H1 (cell line): ENCODE data around the gene ATXN7L3. TPM values are rescaled to one million over a fixed set of nuclear protein-coding genes. Genes with fewer than 3 reads are reported as not detected.

Experiments
- CTCF ChIA-PET: fragments of 300-600 bp; sonication (Branson Sonifier 250); formaldehyde crosslinking; loops from one replicate; lab custom pipeline; 2021; ENCODE audit not compliant: partially characterized antibody; lab: Charles Lee
- POLR2A ChIA-PET: fragments of 300-600 bp; sonication (Branson Sonifier 250); formaldehyde crosslinking; loops from one replicate; lab custom pipeline; 2021; ENCODE audit warnings: inconsistent platforms; ENCODE audit not compliant: partially characterized antibody; lab: Charles Lee
- DNase-seq, 2 experiments: peaks; one replicate each; pipeline versions ENCODE4 v3.0.0 to v3.0.0-alpha.2; 2010 to 2022; ENCODE audit warnings: low spot score in 2 of 2, low read depth in 1 of 2, mixed read lengths in 1 of 2
- FAIRE-seq: peaks from 2 replicates; lab custom pipeline; 2011; peaks lifted over from hg19 to GRCh38; lab: Jason Lieb, UNC
- H2AFZ ChIP-seq: 2 replicates; pipeline ENCODE4 v1.8.1; 2012; ENCODE audit warnings: low read length, inconsistent platforms
- H2AK5ac ChIP-seq: 2 replicates; pipeline ENCODE4 v1.6.1; 2013; ENCODE audit warnings: low read depth, low read length
- H2BK120ac ChIP-seq: replicated peaks from 2 replicates; pipeline ENCODE3; 2013; ENCODE audit warnings: low read depth, low read length, inconsistent platforms
- H2BK12ac ChIP-seq: 2 replicates; pipeline ENCODE4 v1.6.1; 2013; ENCODE audit warnings: low read depth, low read length
- H2BK15ac ChIP-seq: 2 replicates; pipeline ENCODE4 v1.6.1; 2013; ENCODE audit warnings: low read length
- H2BK20ac ChIP-seq: 2 replicates; pipeline ENCODE4 v1.6.1; 2013; ENCODE audit warnings: low read length
- H2BK5ac ChIP-seq: 2 replicates; pipeline ENCODE4 v1.6.1; 2013; ENCODE audit warnings: low read depth, low read length
- H3K14ac ChIP-seq: 2 replicates; pipeline ENCODE4 v1.6.1; 2013; ENCODE audit warnings: inconsistent platforms; ENCODE audit not compliant: insufficient read length
- H3K18ac ChIP-seq: 2 replicates; pipeline ENCODE4 v1.6.1; 2013; ENCODE audit warnings: low read length; ENCODE audit errors: extremely low read depth
- H3K23ac ChIP-seq: 2 replicates; pipeline ENCODE4 v1.6.1; 2013; ENCODE audit warnings: inconsistent platforms; ENCODE audit not compliant: insufficient read length
- H3K23me2 ChIP-seq: 2 replicates; pipeline ENCODE4 v1.6.1; 2013; ENCODE audit warnings: low read depth, low read length
- H3K27ac ChIP-seq: 2 replicates; pipeline ENCODE4 v1.6.1; 2011; ENCODE audit warnings: low read depth, low read length, inconsistent platforms
- H3K27me3 ChIP-seq, 4 experiments: replicated peaks in 1 of 4; 1 replicate in 1 of 4; 2 replicates in 3 of 4; pipeline versions ENCODE4 v1.6.1 to v1.8.1; 2011 to 2013; ENCODE audit warnings: low read length in 3 of 4, mild to moderate bottlenecking in 3 of 4, inconsistent platforms in 2 of 4, mixed read lengths in 2 of 4, moderate library complexity in 1 of 4; ENCODE audit not compliant: control insufficient read depth in 3 of 4, insufficient read depth in 3 of 4; ENCODE audit errors: extremely low read depth in 1 of 4
- H3K36me3 ChIP-seq, 4 experiments: 2 replicates each; pipeline versions ENCODE4 v1.6.1 to v1.8.1; 2011 to 2013; ENCODE audit warnings: mild to moderate bottlenecking in 4 of 4, low read length in 3 of 4, moderate library complexity in 2 of 4, control low read depth in 1 of 4, inconsistent platforms in 1 of 4; ENCODE audit not compliant: insufficient read depth in 4 of 4, control insufficient read depth in 2 of 4
- H3K4ac ChIP-seq: replicated peaks from 2 replicates; pipeline ENCODE3; 2013; ENCODE audit warnings: low read length, low read depth, mixed read lengths, inconsistent platforms; ENCODE audit not compliant: insufficient read length
- H3K4me1 ChIP-seq, 4 experiments: replicated peaks in 1 of 4; 1 replicate in 1 of 4; 2 replicates in 3 of 4; pipeline versions ENCODE4 v1.6.1 to v1.8.1; 2011 to 2013; ENCODE audit warnings: low read length in 3 of 4, inconsistent platforms in 2 of 4, mixed read lengths in 1 of 4; ENCODE audit not compliant: insufficient read depth in 4 of 4, control insufficient read depth in 3 of 4
- H3K4me2 ChIP-seq, 2 experiments: 2 replicates each; pipeline versions ENCODE4 v1.6.1 to v1.8.1; 2011 to 2013; ENCODE audit warnings: low read depth in 2 of 2, low read length in 2 of 2, control low read depth in 1 of 2, inconsistent platforms in 1 of 2, mild to moderate bottlenecking in 1 of 2; ENCODE audit not compliant: insufficient read depth in 1 of 2
- H3K4me3 ChIP-seq, 4 experiments: fragments of 200-600, 300-600 bp in 1 of 4; sonication (generic), shearing (Covaris generic), sonication (Bioruptor Twin) in 1 of 4; 2 replicates each; pipeline versions ENCODE4 v1.5.1 to v1.8.1; 2011 to 2016; ENCODE audit warnings: low read length in 4 of 4, low read depth in 3 of 4, control low read depth in 2 of 4, inconsistent platforms in 2 of 4, mild to moderate bottlenecking in 2 of 4, mixed read lengths in 1 of 4, moderate library complexity in 1 of 4; ENCODE audit not compliant: insufficient read depth in 2 of 4; ENCODE audit errors: extremely low read depth in 1 of 4
- H3K56ac ChIP-seq: replicated peaks from 2 replicates; pipeline ENCODE3; 2013; ENCODE audit warnings: low read depth, mild to moderate bottlenecking, mixed read lengths, low read length, inconsistent platforms; ENCODE audit not compliant: insufficient read length
- H3K79me1 ChIP-seq: 2 replicates; pipeline ENCODE4 v1.6.1; 2013; ENCODE audit warnings: low read depth, low read length, control low read depth
- H3K79me2 ChIP-seq, 2 experiments: 2 replicates each; pipeline versions ENCODE4 v1.6.1 to v1.8.1; 2012 to 2013; ENCODE audit warnings: low read length in 2 of 2, mild to moderate bottlenecking in 2 of 2, inconsistent platforms in 1 of 2; ENCODE audit not compliant: insufficient read depth in 2 of 2, control insufficient read depth in 1 of 2
- H3K9ac ChIP-seq, 4 experiments: replicated peaks in 1 of 4; 1 replicate in 1 of 4; 2 replicates in 3 of 4; pipeline versions ENCODE4 v1.6.1 to v1.8.1; 2011 to 2013; ENCODE audit warnings: low read depth in 3 of 4, low read length in 3 of 4, control low read depth in 2 of 4, mild to moderate bottlenecking in 2 of 4, moderate library complexity in 2 of 4, inconsistent platforms in 1 of 4; ENCODE audit errors: extremely low read depth in 1 of 4
- H3K9me3 ChIP-seq, 2 experiments: 2 replicates each; pipeline versions ENCODE4 v1.6.1 to v1.8.1; 2012 to 2013; ENCODE audit warnings: mild to moderate bottlenecking in 2 of 2, moderate library complexity in 2 of 2, control low read depth in 1 of 2, inconsistent platforms in 1 of 2, low read depth in 1 of 2, low read length in 1 of 2, mixed read lengths in 1 of 2; ENCODE audit not compliant: insufficient read depth in 2 of 2
- H4K20me1 ChIP-seq, 2 experiments: replicated peaks in 1 of 2; 2 replicates each; pipeline versions ENCODE3 to v1.8.1; 2011 to 2013; ENCODE audit warnings: inconsistent platforms in 2 of 2, low read length in 2 of 2, mild to moderate bottlenecking in 1 of 2; ENCODE audit not compliant: insufficient read depth in 2 of 2, control insufficient read depth in 1 of 2
- H4K5ac ChIP-seq: 2 replicates; pipeline ENCODE4 v1.6.1; 2013; ENCODE audit warnings: low read length, low read depth, mixed read lengths, inconsistent platforms; ENCODE audit not compliant: insufficient read length
- H4K8ac ChIP-seq: 2 replicates; pipeline ENCODE4 v1.8.0; 2013; ENCODE audit warnings: mild to moderate bottlenecking, moderate library complexity, low read length, inconsistent platforms; ENCODE audit not compliant: insufficient read depth; ENCODE audit errors: extremely low read depth
- H4K91ac ChIP-seq: replicated peaks from 2 replicates; pipeline ENCODE3; 2013; ENCODE audit warnings: low read length, mixed read lengths, inconsistent platforms; ENCODE audit not compliant: insufficient read length
- ATF2 ChIP-seq: IDR thresholded peaks from 2 replicates; pipeline ENCODE4 v1.6.1; 2012; ENCODE audit warnings: low read length, inconsistent platforms
- BCL11A ChIP-seq, 2 experiments: IDR thresholded peaks; one replicate each; pipeline ENCODE4 v1.6.1; 2011; ENCODE audit warnings: low read depth in 2 of 2, low read length in 2 of 2, mild to moderate bottlenecking in 2 of 2
- CBX8 ChIP-seq: fragments of 300-800, 300-1000 bp; sonication (generic); IDR thresholded peaks from 2 replicates; pipeline ENCODE4 v1.7.1; 2016; ENCODE audit warnings: low read depth, low read length, borderline replicate concordance
- CTBP2 ChIP-seq: IDR thresholded peaks from 2 replicates; pipeline ENCODE4 v1.7.0; 2011; ENCODE audit warnings: borderline replicate concordance, mild to moderate bottlenecking, moderate library complexity, mixed read lengths, low read length; ENCODE audit not compliant: insufficient read depth, insufficient read length
- HDAC6 ChIP-seq: IDR thresholded peaks from one replicate; pipeline ENCODE4 v1.7.1; 2012; ENCODE audit warnings: low read depth, mild to moderate bottlenecking, inconsistent platforms, low read length, moderate library complexity
- JUND ChIP-seq: IDR thresholded peaks from 2 replicates; pipeline ENCODE4 v1.6.1; 2011; ENCODE audit warnings: mild to moderate bottlenecking, improper control_type of control experiment, low read length
- KDM1A ChIP-seq: fragments of 200-600, 300-600 bp; sonication (generic); IDR thresholded peaks from 2 replicates; pipeline ENCODE4 v1.7.1; 2016; ENCODE audit warnings: mild to moderate bottlenecking, low read length, borderline replicate concordance
- MAFK ChIP-seq: IDR thresholded peaks from 2 replicates; pipeline ENCODE4 v1.6.1; 2012; ENCODE audit warnings: low read depth, mild to moderate bottlenecking, improper control_type of control experiment, low read length
- SP1 ChIP-seq: IDR thresholded peaks from 2 replicates; pipeline ENCODE4 v1.6.1; 2011; ENCODE audit warnings: low read depth, low read length
- SUZ12 ChIP-seq: fragments of 200-600 bp; sonication (generic); IDR thresholded peaks from 2 replicates; pipeline ENCODE4 v1.6.1; 2012; ENCODE audit warnings: mild to moderate bottlenecking, inconsistent platforms, low read length, moderate library complexity, mixed read lengths
- TEAD4 ChIP-seq: IDR thresholded peaks from 2 replicates; pipeline ENCODE4 v1.6.1; 2012; ENCODE audit warnings: low read depth, low read length, inconsistent platforms, mixed read lengths
- YY1 ChIP-seq: IDR thresholded peaks from 2 replicates; pipeline ENCODE4 v1.6.1; 2011; ENCODE audit warnings: low read depth, mild to moderate bottlenecking, low read length
- WGBS, 2 experiments: shearing (Covaris generic) in 1 of 2; methylation state at CpG; one replicate each; pipeline versions ENCODE4 v1.1.6 to v1.1.7; 2013 to 2015; ENCODE audit warnings: low lambda C conversion rate in 2 of 2, mixed read lengths in 2 of 2, inconsistent platforms in 1 of 2, low coverage in 1 of 2, missing lambda C conversion rate in 1 of 2; ENCODE audit not compliant: insufficient replicate concordance in 2 of 2, insufficient coverage in 1 of 2, insufficient read length in 1 of 2; ENCODE audit errors: extremely low coverage in 1 of 2, missing lambda C conversion rate in 1 of 2; 5-methylcytosine and 5-hydroxymethylcytosine counted together
- polyA plus RNA-seq, 7 experiments: library from polyadenylated mRNA; depleted of rRNA in 3 of 7; stranded (reverse) in 5 of 7; unstranded in 2 of 7; fragments of >200 nt in 5 of 7; fragments of 200-250 nt in 2 of 7; gene quantifications; 1 replicate in 5 of 7; 2 replicates in 1 of 7; 4 replicates in 1 of 7; pipeline versions ENCODE4 v1.2.1 to v1.2.3, GENCODE V29; 2011 to 2013; ENCODE audit warnings: missing spikeins in 2 of 7, mixed read lengths in 2 of 7
- total RNA-seq: library from RNA; stranded (reverse); fragmentation: NEBNext Ultra II Directional; extraction: Animal tissue kit (Norgen Biotek cat#: 25700); gene quantifications from 2 replicates; pipeline ENCODE4 v1.2.1, GENCODE V29; 2021

The ATXN7L3 gene
- total and polyA plus RNA-seq, 2 of the 8 experiments (the other 6 are each of a cell fraction or from before 2014, with no cell fraction given): 53.7 to 103 TPM

GRCh38 chr17:44247440-44247841 is 47.8 kb upstream of the ATXN7L3 start:
- Histone ChIP-seq H3K4ac (no peak overlapping the region), H3K23ac (no peak overlapping the region), H2BK15ac (0 out of 2 replicates have a peak overlapping the region, but pooled peaks have one; percentile 46), H4K20me1 (no peaks in the 10 kb centered on the region), H3K27ac (no peak overlapping the region), H2BK5ac (no peak overlapping the region), H3K9me3 (no peaks in the 10 kb centered on the region), H3K4me3 (no peak overlapping the region), H2BK120ac (no peak overlapping the region), H3K56ac (no peak overlapping the region), H3K4me1 (peaks cover 0 to 3% (median 0%) of the 10 kb centered on the region in 4 experiments; a peak in 2 of 7 replicates), H3K9ac (no peak overlapping the region), H2BK20ac (no peak overlapping the region), H4K91ac (peak overlapping the region; percentile 82), H2BK12ac (peak overlapping the region; percentile 27; the same call in 1 of the 2 replicates), H4K8ac (peak overlapping the region; percentile 78; the same call in 1 of the 2 replicates), H2AK5ac (no peak overlapping the region; the same call in 1 of the 2 replicates), H4K5ac (no peak overlapping the region), H3K79me1 (no peaks in the 10 kb centered on the region), H3K18ac (peak overlapping the region; percentile 13; the same call in 1 of the 2 replicates), H3K27me3 (no peaks in the 10 kb centered on the region), H3K79me2 (no peaks in the 10 kb centered on the region), H2AFZ (no peak overlapping the region), H3K4me2 (no peak overlapping the region), H3K23me2 (no peaks in the 10 kb centered on the region; the same call in 1 of the 2 replicates), H3K36me3 (no peaks in the 10 kb centered on the region), H3K14ac (no peak overlapping the region)
- no peak for DNase-seq
- ChIA-PET CTCF (interaction anchor here (0.5 to 2.0 kb wide), 9 partner anchors 11 to 260 kb away, joined by 3 to 7 read pairs (median 3); no protein-coding TSS in a partner anchor), POLR2A (interaction anchor here (0.8 to 2.3 kb wide), 4 partner anchors 11 to 32 kb away, joined by 3 to 6 read pairs (median 5); partner anchors contain the start of gene UBTF)
- FAIRE-seq: no peak
- 91% methylated on average over 7 of the region's 7 CpGs; no CpG with 5 or more reads in 1 of the 2 experiments for WGBS, 2 experiments
- TF ChIP-seq SP1 (no peak), TEAD4 (no peak), KDM1A (no peak), MAFK (no peak), HDAC6 (no peak), SUZ12 (no peak), JUND (no peak), CTBP2 (no peak), YY1 (no peak), ATF2 (no peak), CBX8 (no peak), BCL11A (IDR thresholded peaks at IDR 0.05; ENCODE audit: low read depth in 2 of 2, low read length in 2 of 2) (no peak)
